GM18909 (cell line): ENCODE results near the gene EYA3.

Experiments
- ATAC-seq: cut with Tn5 transposase; IDR thresholded peaks from one replicate; pipeline ENCODE4 v1.9.1; 2021; ENCODE audit warnings: mild to moderate bottlenecking; ENCODE audit not compliant: unreplicated experiment, poor library complexity

Gene EYA3

GRCh38 chr1:28114844-28115243, 26.4 kb upstream of the EYA3 start:
- no peak for ATAC-seq

- no peak for ATAC-seq
Observed at GRCh38 chr1:28113242-28113572, 24.8 kb upstream of the EYA3 start.

DNA sequence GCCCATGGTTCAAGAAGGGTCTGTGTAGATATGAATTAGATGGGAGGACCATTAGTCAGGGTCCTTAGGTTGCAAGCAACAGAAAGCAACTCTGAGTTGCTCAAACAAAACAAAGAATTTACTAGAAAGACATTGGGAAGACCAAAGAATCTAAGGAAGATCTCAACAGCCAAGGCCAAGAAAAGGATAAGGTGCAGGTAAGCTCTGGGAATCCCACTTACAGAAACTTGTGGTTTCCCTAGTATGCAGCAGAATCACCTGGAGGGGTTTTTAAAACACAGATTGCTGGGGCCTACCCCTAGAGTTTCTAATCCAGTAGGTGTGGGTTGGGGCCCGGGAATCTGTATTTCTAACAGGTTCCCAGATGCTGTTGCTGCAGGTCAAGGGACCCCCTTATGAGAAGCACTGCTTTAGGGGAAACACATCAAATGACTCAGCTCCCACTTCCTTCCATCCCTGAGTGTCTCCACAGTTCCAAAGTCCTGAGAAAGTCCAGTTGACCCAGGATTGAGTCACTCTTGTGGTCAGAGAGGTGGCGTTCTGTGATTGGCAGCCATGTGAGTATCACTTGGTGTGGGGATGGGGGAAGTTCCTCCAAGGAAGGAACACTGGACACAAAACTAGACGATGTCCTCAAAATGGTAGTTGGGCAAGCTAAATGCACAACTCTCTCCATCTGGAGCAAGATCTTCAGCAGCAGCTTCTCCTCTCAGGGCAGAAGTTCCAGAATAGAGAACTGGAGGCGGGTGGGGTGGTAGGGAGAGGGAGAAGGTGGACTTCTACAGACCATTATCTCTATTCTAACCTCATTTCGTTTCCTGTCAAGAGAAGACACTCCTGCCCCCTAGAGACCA, 24.2 kb upstream of the EYA3 start:
- no peak for ATAC-seq

DNA sequence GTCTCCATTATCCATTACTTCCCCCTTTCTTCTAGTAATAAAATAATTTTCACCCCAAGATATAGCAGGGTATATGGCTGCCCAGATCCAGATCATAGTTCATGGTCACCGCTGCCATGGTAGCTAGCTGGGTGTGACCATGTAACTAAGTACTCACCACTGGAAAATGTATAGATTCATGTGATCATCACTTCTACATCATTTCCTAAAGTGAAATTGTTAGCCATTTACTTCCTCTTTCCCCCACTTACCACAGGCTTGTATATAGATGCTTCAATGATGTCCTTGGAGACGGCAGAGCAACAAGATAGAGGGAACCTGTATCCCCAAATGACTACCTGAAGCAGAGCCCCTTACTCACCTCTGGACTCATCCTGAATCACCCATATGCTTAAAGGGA, 22.7 kb upstream of the EYA3 start:
- ATAC-seq: no peak

GRCh38 chr1:28110555-28110954, 22.1 kb upstream of the EYA3 start:
- no peak for ATAC-seq

DNA sequence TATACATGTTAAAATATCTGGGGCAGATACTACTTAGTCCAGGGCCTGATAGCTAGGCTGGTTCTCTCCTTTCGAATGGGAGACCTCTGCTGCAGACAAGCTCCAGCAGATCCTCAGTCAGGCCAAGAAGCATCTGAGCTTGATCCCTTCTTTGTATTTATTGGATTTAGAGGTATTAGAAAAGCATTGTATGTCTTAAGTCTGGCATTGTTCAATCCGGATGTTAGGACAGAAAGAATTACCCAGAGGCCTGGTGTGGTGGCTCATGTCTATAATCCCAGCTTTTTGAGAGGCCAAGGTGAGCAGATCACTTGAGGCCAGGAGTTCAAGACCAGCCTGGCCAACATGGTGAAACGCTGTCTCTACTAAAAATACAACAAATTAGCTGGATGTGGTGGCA, 21.2 kb upstream of the EYA3 start:
- ATAC-seq: no peak

- no peak for ATAC-seq
Observed at GRCh38 chr1:28108001-28108400, 19.6 kb upstream of the EYA3 start.

DNA sequence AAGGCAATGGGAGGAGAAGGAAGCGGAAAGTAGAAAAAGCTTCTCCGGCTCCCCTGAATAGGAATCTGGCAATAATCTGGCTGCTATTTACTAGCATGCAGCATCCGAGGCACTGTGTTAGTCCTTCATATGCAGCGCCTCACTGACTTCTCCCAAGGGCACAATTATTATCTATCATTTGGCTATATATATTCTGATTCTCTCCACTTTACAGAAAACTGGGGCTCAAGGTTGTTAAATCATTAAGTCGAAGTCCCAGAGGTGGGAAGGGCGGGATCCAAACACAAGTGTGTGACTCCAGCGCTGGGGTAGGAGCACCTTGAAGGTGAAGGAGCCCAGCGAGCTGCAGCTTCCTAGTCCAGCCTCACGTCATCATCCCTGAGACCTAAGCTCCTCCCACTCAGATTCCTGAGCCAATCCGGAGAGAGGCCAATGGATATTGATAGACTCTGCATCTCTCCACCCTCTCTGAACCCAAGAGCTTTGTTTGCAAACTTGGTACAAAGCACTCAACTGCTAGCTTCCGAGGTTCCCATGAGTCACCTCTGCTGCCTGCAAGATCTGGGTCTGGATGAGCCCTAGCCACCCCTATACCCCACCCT, 16.6 kb upstream of the EYA3 start:
- ATAC-seq: no peak

- ATAC-seq: no peak
Observed at GRCh38 chr1:28102189-28102588, 13.8 kb upstream of the EYA3 start.

DNA sequence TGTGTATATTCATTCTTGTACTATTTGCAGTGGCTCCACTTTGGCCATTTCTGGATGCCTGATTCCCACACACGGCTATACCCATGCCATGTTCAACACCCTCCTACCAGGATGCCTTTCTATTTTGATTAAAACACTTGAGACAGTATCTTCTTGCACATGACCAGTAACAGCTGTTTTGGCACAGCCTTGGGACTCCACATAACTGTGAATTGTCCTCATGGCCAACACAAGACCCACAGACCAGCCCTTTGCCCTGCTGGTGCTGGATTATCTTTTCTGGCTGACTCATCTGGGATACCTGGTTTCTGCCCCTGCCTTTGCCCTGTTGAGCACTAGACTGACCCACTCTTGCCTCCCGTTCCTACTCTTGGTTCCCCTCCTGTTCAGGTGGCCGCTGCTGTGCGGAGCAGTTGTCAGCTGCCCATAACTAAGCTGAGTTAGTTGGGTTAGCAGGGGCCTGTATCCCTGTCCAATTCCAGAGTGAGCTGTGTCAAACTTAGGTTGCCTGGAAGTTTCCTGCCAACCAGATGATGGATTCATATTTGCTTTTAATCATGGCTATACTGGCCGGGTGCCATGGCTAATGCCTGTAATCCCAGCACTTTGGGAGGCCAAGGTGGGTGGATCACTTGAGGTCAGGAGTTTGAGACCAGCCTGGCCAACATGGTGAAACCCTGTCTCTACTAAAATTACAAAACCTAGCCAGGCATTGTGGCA, 10.8 kb upstream of the EYA3 start:
- no peak for ATAC-seq

GRCh38 chr1:28097100-28097472, 8.7 kb upstream of the EYA3 start:
- no peak for ATAC-seq

- ATAC-seq: no peak
Observed at GRCh38 chr1:28096210-28097099, 8.0 kb upstream of the EYA3 start.

- no peak for ATAC-seq
Observed at GRCh38 chr1:28091043-28091781, 2.8 kb upstream of the EYA3 start.

GRCh38 chr1:28087614-28088167, 719 bp downstream of the EYA3 start:
- no peak for ATAC-seq

DNA sequence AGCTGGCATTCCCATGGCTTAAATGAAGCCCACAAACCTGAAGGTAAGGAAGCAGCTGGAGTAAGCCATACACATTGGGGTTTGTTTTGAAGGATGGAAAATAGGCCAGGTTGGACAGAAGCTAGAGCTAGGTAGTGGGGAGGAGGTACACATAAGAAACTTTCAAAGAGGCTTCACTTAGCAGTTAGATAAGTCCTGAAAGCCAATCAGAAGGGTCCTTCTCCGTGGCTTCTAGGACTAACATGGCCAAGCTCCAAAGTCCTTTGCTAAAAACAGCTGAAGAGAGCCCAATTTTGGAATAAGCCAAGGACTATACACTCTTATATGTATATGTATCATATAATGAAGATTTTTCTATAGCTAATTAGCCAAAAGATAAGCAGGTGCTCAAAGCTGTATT, 1.8 kb downstream of the EYA3 start:
- ATAC-seq: no peak

DNA sequence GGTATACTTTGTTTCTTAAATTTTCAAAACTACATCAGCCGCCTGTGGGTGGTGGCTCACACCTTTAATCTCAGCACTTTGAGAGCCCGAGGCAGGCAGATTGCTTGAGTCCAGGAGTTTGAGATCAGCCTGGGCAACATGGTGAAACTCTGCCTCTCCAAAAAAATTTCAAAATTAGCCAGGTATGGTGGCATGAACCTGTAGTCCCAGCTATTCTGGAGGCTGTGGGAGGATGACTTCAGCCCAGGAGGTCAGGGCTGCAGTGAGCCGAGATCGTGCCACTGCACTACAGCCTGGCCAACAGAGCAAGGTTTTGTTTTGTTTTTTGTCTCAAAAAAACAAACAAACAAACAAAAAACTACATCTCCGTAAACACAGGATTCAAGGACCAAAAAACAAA, 3.3 kb downstream of the EYA3 start:
- ATAC-seq: no peak

GRCh38 chr1:28083876-28084275, 4.5 kb downstream of the EYA3 start:
- ATAC-seq: no peak

GRCh38 chr1:28078680-28079626, 9.5 kb downstream of the EYA3 start:
- ATAC-seq: no peak

GRCh38 chr1:28078262-28078661, 10.1 kb downstream of the EYA3 start:
- ATAC-seq: no peak
